Posterior vena cava (tissue), 2 donors: ENCODE results near the gene NTN5. TPM values are rescaled to one million over a fixed set of nuclear protein-coding genes. Genes with fewer than 3 reads are reported as not detected.
"Not testable (repeated sequence)": the region's sequence is repeated elsewhere in the genome, so short reads cannot be mapped to it uniquely, and the experiment has no call there.

Source experiments
- DNase-seq: peaks from one replicate; pipeline ENCODE4 v3.0.0-alpha.2; 2020; ENCODE audit warnings: low spot score
- intact Hi-C, 2 donors: fragments of 100-400 bp; cut with DNase I; formaldehyde crosslinking; loops; one replicate each; pipeline versions ENCODE4 v1.14.1 to v1.14.2; 2022 to 2023
- long read RNA-seq, 2 donors: library from polyadenylated mRNA; unstranded; transcript quantifications; one replicate each; pipeline ENCODE4 v2.0.0, GENCODE V29; 2020 to 2021
- total RNA-seq, 2 donors: library from RNA; stranded (reverse); fragmentation: NEBNext Ultra II Directional; extraction: Animal tissue kit (Norgen Biotek cat#: 25700); gene quantifications; one replicate each; pipeline ENCODE4 v1.2.1, GENCODE V29; 2021
- donor health status: DM: yes; HTN: yes; CAD: no.
- donor health status: DM: yes; HTN: yes; CAD: no.

The NTN5 gene, protein sequence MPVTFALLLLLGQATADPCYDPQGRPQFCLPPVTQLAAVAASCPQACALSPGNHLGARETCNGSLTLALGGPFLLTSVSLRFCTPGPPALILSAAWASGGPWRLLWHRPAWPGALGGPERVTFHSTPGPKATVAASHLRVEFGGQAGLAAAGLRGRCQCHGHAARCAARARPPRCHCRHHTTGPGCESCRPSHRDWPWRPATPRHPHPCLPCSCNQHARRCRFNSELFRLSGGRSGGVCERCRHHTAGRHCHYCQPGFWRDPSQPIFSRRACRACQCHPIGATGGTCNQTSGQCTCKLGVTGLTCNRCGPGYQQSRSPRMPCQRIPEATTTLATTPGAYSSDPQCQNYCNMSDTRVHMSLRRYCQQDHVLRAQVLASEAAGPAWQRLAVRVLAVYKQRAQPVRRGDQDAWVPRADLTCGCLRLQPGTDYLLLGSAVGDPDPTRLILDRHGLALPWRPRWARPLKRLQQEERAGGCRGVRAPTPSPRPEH
- total RNA-seq, result under 1 TPM; 0.28 to 0.38 TPM
- long read RNA-seq, donor 1, result 0 reads
- long read RNA-seq, donor 2, result 0 reads

GRCh38 chr19:48672994-48673393 lies at the start of gene NTN5:
Gene NTN5 (minus strand): TSS chr19:48673017. CDS start chr19:48670986, 2,031 bp downstream.
- intact Hi-C loops, result loop anchor here in 1 of 2 donors (10.0 kb wide), 1 partner anchor 162 kb away; the partner anchor contains the start of gene HSD17B14
- DNase-seq, result no peak

- intact Hi-C loops, result no loop called here
- no peak for DNase-seq
These were observed 49.4 kb upstream of the NTN5 start for GRCh38 chr19:48722196-48722708.

DNA sequence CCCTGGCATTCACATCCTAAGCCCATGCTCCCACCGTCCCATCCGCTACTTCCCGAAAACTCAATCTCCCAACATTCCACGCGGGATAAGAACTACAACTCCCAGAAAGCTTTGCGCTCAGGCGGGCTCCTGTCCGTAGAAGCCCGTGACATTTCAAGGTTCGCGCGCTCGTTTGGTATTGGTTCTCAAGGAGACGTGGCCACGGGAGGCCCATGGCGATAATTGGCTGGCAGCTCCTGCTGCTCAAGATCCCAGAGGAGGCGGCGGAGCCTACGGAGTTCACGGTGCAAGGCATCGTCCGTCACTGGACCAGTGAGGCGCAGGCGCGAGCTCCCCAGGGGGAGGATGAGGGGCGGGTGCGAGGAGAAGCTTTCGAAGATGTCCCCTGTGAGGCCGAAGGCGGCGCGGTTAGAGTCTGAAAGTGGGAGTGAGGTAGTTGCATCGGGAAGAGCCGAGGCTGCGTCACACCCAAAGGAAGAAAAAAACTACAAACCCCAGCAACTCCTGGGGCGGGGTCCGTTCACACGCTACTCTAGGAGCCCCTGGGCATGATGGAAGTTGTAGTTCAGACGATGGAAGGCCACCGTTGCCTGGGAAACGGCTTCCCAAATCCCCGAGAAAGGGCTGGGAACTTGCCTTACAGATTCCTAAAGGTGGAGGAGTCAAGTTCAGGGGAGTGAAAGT lies 47.9 kb upstream of the NTN5 start:
- DNase-seq, result peak; percentile 99
- intact Hi-C loops, result no loop called here

- intact Hi-C loops, result no loop called here
- DNase-seq, result no peak
These were observed 47.4 kb upstream of the NTN5 start for GRCh38 chr19:48720251-48720612.

DNA sequence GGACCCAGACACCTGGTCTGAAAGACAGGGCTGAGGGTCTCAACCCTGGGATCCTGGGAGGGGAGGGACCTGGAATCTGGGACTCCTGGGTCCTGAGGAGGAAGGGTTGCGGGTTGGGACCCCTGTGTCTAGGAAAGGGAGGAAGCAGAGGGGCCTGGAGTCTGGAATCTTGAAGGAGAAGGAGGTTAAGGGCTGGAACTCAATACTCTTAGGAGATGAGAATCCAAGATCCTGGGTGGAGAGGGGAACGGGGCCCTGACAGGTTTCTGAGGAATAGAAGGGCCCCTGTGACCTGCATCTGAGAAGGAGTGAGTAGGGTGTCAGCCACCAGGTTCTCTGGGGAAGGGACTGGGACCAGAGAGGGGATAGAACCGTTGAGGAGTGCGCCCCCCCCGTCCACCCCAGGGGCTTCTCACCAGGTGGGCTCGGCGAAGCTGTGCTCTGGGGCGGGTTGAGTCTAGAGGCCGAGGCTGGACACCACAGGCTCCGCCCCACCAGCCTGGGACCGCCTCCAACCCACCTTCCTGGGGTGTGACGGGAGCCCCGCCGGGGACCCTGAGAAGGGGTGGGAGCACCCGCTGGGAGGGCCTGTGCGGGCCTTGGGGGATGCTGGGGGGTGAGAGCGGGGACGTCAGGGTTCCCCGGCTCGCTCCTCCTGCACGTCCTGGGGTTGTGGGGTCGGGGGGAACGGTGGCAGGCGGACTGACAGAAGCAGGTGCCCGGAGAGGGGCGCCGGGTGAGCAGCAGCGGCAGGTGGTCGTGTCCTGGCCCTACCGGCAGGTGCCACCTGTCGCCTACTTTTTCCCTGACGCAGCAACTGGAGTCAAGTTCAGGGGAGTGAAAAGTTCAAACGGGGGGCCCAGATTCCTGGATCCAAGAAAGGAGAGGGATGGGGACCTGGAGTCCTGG lies 46.7 kb upstream of the NTN5 start, which contains the start of gene MAMSTR:
Gene MAMSTR (minus strand): TSS at position 463 of the 909 bp plus-strand sequence. CDS start 694 bp downstream, outside the sequence.
- no peak for DNase-seq
- intact Hi-C loops, result no loop called here

DNA sequence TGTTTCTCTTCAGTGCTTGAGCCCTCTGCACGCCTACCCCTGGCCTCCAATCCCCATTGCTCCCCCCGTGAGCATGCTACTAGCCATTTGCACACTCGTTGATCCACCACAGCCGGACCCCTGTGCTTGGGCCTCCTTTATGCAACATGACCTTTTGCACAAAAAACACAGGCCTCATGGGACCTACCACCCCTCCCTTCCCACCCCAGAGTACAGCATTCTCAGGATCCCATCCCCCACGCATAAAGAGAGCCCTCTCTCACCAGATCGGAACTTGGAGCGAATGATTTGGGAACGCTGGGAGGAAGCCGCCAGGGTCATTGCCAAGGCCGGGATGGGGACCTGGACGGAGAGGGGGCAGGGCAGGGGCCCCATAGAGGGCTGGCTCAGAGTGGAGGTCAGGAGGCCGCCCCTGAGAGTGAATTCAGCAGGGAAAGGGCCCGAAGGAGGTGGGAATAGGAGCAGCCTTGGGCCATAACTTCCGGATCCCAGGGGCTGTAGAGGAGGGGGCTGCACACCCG lies 46.0 kb upstream of the NTN5 start:
- no peak for DNase-seq
- intact Hi-C loops, result no loop called here

- DNase-seq, intact Hi-C loops: not testable (repeated sequence)
These were observed 45.3 kb upstream of the NTN5 start for GRCh38 chr19:48718106-48718505.

DNA sequence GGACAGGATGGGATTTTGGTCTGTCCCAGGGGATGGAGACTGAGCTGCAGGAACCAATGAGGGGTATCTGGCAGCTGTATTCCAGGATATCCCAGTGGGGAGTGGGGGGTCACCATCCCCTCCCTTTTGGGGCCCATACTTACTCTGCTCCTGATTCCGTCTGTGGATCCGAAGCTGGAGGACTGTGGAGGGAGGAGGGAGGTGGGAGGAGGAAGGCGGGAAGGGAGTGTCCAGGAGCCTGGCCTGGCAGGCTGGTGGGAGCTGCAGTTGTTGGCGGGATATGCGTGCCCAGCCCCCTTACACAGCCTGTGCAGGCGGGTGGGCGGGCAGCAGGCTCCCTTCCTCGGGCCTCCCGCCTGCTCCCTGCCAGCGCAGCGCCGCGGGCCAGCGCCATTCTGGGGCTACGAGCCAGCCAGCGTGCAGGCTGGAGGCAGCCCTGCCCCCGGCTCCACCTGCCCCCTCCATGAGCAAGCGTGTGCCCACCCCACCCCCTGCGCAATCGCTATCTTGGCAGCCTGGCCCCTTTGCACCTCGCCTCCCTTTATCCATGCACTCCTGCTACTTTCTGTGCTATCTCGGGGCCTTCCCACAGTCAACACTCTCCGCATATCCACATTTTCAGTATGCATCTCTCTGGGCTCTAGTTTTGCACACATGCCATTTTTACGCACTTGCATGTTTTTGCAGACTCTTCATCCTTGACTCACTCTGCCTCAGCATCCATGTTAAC lies 43.9 kb upstream of the NTN5 start:
- DNase-seq, result no peak
- intact Hi-C loops, result no loop called here

DNA sequence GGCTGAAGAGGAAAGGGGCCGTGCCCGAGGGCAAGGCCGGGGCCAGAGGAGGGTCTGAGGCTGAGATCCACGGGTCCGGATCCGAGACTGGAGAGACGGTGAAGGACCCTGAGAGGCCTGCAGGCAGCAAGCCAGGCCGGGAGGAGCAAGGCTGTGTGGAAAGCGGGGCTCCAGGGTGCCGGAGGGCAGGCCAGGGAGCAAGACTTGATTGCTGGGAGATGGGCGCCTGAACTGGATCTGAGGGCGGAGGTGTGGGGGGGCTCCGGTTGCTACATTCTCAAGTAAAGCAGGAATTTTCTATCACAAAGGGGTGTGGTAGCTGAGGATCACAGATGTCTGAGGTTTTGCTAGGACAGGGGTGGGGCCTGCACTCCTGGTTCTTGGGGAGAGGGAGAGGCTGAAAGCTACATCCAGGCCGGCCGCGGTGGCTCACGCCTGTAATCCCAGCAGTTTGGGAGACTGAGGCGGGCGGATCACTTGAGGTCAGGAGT lies 42.9 kb upstream of the NTN5 start:
- intact Hi-C loops, result no loop called here
- no peak for DNase-seq

DNA sequence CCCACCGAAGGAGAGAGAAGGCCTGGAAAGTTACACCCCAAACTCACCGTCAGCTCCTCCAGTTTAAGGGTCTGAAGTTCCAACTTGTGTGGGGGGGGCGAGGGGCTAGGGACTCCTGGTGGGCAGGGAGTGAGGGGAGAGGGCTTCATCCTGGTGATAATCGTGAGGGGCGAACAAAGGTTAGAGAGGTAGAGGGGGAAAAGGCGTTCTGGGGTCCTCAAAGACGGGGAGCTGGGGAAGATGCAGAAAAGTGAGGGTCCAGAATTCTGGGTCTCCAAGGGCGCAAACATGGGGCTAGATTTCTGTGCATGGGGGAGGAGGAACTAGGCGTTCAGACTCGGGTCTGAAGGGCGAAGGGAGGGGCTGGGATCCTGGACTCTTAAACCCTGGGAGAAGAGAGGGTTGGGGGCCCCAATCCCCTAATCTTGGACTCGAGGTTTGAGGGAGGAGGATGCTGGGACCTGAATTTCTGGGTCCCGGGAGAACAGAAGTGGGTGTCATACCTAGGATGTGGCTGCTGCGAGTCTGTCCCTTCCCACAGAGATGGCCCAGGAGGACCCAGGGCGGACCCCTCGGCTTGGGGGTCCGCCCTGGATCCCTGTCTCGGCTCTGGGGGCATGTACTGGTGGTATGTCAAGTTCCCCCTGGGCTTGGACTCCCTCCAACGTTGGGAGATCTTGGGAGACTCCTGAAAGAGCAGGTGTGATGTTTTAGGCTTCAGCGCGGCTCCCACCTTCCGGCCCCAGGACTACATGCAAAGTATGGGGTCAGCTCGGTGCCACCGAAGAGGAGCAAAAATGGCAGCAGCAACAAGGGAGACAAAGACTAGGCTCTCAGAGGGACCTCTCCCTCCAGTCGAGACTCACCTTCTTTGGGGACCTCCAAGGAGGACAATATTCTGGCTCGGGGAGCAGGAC lies 42.2 kb upstream of the NTN5 start:
- no peak for DNase-seq

DNA sequence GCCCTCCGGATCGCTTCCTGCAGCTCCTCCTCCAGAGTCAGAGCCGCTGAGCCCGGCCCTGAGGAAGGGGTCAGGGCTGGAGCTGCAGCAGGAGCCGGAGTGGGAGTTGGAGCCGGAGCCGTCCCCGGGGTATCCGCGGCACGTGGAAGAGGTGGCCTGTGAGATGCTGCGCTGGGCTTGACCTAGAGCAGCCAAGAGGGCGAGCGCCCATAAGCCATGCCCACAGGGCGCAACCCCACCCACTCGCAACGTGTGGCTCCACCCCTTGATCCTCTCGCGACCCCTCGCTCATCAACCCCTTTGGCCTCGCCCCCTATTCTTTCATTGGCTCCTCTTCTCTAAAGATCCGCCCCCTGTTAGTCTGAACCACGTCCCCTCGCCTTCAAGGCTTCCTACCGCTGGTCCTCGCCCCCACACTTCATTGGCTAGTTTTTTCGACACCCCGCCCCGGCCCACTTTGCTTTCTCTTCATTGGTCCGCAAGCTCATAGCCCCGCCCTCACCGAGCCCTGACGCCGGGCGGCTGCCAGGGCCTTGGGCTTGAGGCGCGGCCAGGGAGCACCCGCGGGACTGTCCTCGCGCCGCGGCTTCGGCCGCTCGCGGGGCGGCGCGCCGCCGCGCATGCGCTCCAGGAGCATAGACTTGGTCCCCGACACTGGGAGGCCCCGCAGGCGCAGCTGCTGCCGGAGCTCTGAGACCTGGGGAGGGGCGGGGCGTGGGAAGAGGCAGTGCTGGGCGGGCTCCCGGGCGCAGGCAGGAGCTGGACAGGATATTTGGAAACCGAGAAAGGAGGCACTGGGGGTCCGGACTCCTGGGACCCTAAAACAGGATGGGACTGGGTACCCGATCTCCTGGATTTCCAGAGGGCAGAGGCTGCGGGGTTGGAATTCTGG lies 41.3 kb upstream of the NTN5 start:
- intact Hi-C loops, result loop anchor here in 1 of 2 donors (1.0 kb wide), 1 partner anchor 17 kb away; no protein-coding TSS in a partner anchor
- peak; percentile 99 for DNase-seq

More for the DNA sequence above, 42.2 kb upstream of the NTN5 start:
- intact Hi-C loops, result loop anchor here in 1 of 2 donors (1.0 kb wide), 1 partner anchor 16 kb away; no protein-coding TSS in a partner anchor

DNA sequence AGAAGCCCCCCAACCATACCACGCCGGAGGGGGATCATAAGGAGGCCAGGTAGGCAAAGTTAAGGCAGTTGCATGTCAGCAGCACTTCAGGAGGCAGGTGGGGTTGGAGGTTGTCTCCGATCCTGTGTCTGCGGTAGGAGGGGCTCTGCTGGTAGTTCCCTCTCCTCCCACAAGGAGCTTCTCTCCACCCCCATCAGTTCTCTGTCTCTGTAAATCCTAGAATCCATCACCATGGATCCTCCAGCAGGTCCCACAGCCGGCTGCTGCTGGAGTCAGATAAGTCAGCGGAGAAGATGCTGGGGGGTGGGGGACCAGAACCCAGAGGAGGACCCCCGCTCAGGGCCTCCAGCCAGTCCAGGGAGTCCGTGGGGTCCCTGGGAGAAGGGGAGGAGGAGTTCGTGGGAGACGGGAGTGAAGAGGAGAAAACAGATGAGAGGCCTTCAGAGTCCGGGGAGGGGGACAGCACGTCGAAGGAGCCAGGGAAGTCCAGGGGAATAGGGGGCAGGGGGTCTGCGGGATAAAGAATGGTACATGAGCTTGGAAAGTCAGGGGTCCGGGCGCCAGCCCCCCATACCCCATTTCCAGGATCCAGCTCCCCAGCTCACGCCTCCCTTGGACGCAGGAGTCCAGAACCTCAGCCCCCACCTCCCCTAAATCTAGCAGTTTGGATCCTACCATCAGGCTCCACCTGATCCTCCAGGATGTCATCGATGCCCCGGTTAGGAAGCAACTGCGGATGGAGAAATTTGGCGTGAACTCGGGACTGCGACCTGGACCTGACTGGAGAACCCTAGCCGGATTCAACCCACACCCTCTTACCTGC lies 40.4 kb upstream of the NTN5 start:
- no peak for DNase-seq
- intact Hi-C loops, result no loop called here

DNA sequence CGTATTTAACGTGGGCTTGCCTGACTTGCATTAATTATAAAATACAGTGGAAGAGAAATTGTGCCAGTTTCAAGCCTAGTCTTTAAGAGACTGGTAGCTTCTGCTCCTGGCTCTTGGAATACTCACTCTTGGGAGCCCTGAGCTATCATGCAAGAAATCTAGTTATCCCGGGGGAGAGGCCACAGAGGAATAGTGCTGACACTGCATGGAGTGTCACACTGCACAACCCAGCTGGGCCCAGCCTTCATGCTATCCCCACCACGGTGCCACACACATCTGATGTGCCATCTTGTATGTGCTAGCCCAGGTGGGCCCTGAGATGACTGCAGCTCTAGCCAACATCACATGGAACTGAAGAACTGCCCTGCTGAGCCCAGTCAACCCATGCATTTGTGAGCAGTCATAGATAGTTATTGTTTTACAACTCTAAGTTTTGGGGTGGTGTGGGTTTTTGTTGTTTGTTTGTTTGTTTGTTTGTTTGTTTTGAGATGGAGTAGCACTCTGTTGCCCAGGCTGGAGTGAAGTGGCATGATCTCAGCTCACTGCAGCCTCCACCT lies 38.4 kb upstream of the NTN5 start:
- intact Hi-C loops, result no loop called here
- DNase-seq, result no peak

- intact Hi-C loops, result no loop called here
These were observed 35.7 kb upstream of the NTN5 start for GRCh38 chr19:48708471-48708870.

GRCh38 chr19:48705431-48705830 lies 32.6 kb upstream of the NTN5 start:
- intact Hi-C loops, result no loop called here
- DNase-seq, result no peak

More at GRCh38 chr19:48708471-48708870, 35.7 kb upstream of the NTN5 start:
- DNase-seq, result no peak
